ENCODE results near the gene TFAP2E.

The TFAP2E gene

DNA sequence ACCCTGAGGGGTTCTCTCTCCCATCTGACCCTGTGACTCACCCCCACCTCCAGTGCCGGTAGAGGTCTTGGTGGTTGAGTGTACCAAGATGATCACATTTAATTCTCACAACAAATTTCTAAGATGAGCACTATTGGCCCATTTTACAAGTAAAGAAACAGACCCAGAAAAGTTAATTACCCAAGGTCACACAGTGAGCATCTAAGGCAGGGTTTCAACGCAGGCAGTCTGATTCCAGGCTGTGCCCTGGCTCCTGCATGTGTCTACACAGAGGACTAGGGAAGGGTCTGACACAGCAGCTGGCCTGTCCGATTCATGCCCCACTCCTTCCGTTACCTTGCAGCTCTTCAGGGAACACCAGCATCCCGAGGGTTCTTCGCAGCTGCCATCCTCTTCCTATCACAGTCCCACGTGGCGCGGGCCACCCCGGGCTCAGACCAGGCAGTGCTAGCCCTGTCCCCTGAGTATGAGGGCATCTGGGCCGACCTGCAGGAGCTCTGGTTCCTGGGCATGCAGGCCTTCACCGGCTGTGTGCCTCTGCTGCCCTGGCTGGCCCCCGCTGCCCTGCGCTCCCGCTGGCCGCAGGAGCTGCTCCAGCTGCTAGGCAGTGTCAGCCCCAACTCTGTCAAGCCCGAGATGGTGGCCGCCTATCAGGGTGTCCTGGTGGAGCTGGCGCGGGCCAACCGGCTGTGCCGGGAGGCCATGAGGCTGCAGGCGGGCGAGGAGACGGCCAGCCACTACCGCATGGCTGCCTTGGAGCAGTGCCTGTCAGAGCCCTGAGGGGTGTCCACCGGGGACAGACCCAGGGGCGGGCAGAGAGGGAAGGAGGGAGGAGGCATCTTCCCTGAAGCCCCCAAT is 8.0 kb upstream of the TFAP2E start:
- peaks cover 16% of the 10 kb centered on the region for H3K4me1 ChIP-seq (ENCODE audit: control insufficient read depth, insufficient read depth, low read length, poor library complexity, severe bottlenecking)
- WGBS, 2 experiments (ENCODE audit: insufficient coverage in 2 of 2) = 93 to 96% methylated on average over 18 to 25 of the region's 28 CpGs

DNA sequence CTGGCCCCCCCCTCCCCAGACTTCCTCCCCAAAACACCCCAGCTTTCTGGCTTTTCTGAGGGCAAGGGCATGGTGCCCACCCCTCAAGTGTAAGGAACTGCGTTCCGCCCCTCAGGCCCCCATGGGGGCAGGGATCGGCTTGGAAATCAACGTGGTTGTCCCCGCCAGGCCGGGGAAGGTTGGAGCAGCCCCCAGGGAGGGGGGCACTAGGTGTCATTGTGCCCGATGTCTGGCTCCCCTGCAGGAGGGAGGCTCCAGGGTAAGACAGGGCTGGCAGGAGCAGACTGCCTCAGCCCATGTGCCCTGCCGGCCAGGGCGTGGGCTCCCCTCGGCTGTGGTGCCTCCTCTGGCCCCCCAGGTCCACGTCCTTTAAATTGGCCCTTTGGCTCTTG is 7.4 kb upstream of the TFAP2E start:
- WGBS, 2 experiments (ENCODE audit: insufficient coverage in 2 of 2) = 97 to 99% methylated on average over 10 to 11 of the region's 11 CpGs

More for the DNA sequence above, 8.0 kb upstream of the TFAP2E start:
- no peaks in the 10 kb centered on the region for H3K9me3 ChIP-seq (ENCODE audit: control insufficient read depth, low read length)
- no peak overlapping the region for H3K27ac ChIP-seq (ENCODE audit: low read depth, low read length, severe bottlenecking)
- H3K36me3 ChIP-seq (ENCODE audit: control insufficient read depth, insufficient read depth, low read length) = peaks cover 51% of the 10 kb centered on the region
- H3K4me3 ChIP-seq (ENCODE audit: extremely low read depth, insufficient read depth, low read length, poor library complexity, severe bottlenecking) = no peak overlapping the region

DNA sequence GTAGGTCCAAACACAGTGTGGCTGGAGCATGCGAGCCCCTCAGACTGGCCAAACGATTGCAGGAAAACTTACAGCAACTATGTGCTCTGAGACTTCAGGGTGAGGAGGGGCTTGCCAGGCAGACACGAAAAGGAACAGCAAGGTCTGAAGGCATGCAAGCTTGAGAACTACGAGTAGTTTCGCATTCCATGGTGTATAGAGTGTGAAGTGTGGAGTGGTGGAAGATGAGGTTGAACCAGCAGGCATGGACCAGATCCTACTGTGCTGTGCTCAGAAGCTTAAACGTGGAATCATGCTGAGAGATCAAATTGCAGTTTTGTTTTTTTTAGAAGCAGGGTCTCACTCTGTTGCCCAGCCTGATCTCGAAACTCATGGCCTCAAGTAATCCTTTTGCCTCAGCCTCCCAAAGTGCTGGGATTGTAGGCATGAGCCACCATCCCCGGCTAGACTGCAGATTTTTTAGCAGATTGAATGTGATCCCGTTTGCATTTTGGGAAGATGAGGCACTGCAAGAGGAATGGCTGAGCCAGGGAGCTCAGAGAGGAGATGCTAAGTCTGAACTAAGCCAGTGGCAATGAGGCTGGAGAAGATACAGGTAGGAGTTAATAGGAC is 5.1 kb upstream of the TFAP2E start:
- Histone ChIP-seq H3K4me1 (ENCODE audit: control insufficient read depth, insufficient read depth, low read length, poor library complexity, severe bottlenecking) (peaks cover 32% of the 10 kb centered on the region), H3K36me3 (ENCODE audit: control insufficient read depth, insufficient read depth, low read length) (peaks cover 26% of the 10 kb centered on the region), H3K27ac (ENCODE audit: low read depth, low read length, severe bottlenecking) (no peak overlapping the region), H3K4me3 (ENCODE audit: extremely low read depth, insufficient read depth, low read length, poor library complexity, severe bottlenecking) (no peak overlapping the region), H3K9me3 (ENCODE audit: control insufficient read depth, low read length) (no peaks in the 10 kb centered on the region)
- 55 to 63% methylated on average over 8 to 9 of the region's 9 CpGs for WGBS, 2 experiments (ENCODE audit: insufficient coverage in 2 of 2)

More for the DNA sequence above, 7.4 kb upstream of the TFAP2E start:
- Histone ChIP-seq H3K9me3 (ENCODE audit: control insufficient read depth, low read length) (no peaks in the 10 kb centered on the region), H3K27ac (ENCODE audit: low read depth, low read length, severe bottlenecking) (no peak overlapping the region), H3K36me3 (ENCODE audit: control insufficient read depth, insufficient read depth, low read length) (peaks cover 45% of the 10 kb centered on the region), H3K4me1 (ENCODE audit: control insufficient read depth, insufficient read depth, low read length, poor library complexity, severe bottlenecking) (peaks cover 20% of the 10 kb centered on the region), H3K4me3 (ENCODE audit: extremely low read depth, insufficient read depth, low read length, poor library complexity, severe bottlenecking) (no peak overlapping the region)

DNA sequence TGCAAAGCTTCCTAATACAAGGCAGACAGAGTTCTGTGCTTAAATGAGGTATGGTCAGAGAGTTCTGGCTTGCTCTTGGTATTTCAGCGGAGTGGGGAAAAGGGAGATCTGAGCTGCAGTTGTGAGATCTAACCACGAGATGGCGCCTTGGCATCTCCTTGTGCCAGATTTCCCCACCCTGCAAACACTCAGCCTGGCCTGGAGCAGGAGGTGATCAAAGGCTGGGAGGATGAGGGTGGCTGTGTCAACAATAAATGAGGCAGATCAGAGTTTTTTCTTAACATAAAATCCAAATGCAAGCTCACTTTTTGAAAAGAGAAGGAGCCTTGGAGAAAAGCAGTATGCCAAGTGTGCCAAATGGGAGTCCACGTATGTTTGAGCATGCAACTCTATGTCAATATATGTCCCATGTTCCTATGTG is 4.1 kb upstream of the TFAP2E start:
- H3K27ac ChIP-seq (ENCODE audit: low read depth, low read length, severe bottlenecking) = no peak overlapping the region
- peaks cover 19% of the 10 kb centered on the region for H3K36me3 ChIP-seq (ENCODE audit: control insufficient read depth, insufficient read depth, low read length)
- no peak overlapping the region for H3K4me3 ChIP-seq (ENCODE audit: extremely low read depth, insufficient read depth, low read length, poor library complexity, severe bottlenecking)
- WGBS, 2 experiments (ENCODE audit: insufficient coverage in 2 of 2) = 100% methylated on average over 1 of the region's 4 CpGs
- H3K9me3 ChIP-seq (ENCODE audit: control insufficient read depth, low read length) = no peaks in the 10 kb centered on the region
- peaks cover 32% of the 10 kb centered on the region for H3K4me1 ChIP-seq (ENCODE audit: control insufficient read depth, insufficient read depth, low read length, poor library complexity, severe bottlenecking)

DNA sequence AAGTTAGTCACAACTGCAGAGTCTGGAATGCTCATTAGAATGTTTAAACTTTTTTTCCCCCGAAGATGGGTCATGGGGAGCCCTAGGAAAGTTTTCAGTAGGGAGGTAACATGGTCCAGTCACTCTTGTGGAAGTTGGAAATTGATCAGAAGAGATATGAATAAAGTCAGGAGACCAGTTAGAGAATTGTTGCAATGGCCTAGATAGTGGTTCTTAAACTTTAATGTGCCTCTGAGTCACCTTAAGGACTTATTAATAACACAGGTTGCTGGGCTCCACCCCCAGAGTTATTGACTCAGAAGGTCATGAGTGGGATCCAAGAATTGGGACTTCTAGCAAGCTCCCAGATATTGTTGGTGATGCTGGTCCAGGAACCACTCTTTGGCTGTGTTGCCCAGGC is 3.2 kb upstream of the TFAP2E start:
- H3K4me3 ChIP-seq (ENCODE audit: extremely low read depth, insufficient read depth, low read length, poor library complexity, severe bottlenecking) = no peak overlapping the region
- H3K27ac ChIP-seq (ENCODE audit: low read depth, low read length, severe bottlenecking) = no peak overlapping the region
- H3K4me1 ChIP-seq (ENCODE audit: control insufficient read depth, insufficient read depth, low read length, poor library complexity, severe bottlenecking) = peaks cover 32% of the 10 kb centered on the region
- peaks cover 12% of the 10 kb centered on the region for H3K36me3 ChIP-seq (ENCODE audit: control insufficient read depth, insufficient read depth, low read length)
- WGBS, 2 experiments (ENCODE audit: insufficient coverage in 2 of 2) = 67 to 83% methylated on average over 1 of the region's 1 CpG
- H3K9me3 ChIP-seq (ENCODE audit: control insufficient read depth, low read length) = no peaks in the 10 kb centered on the region

DNA sequence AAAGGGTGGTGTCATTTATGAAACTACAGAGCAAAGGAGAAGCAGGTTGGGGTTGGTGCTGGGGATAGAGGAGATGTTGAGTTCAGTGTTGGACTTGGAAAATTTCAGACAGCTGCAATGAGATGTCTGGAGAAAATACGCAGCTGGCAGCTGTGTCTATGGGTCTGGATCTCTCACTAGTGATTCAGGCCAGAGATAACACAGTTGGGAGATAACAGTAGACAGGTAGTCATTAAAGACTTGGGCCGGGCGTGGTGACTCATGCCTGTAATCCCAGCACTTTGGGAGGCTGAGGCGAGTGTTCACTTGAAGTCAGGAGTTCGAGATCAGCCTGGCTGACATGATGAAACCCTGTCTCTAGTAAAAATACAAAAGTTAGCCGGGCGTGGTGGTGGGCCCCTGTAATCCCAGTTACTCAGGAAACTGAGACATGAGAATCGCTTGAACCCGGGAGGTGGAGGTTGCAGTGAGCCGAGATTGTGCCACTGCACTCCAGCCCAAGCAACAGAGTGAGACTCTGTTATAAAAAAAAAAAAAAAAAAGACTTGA is 2.5 kb upstream of the TFAP2E start:
- no peak overlapping the region for H3K4me3 ChIP-seq (ENCODE audit: extremely low read depth, insufficient read depth, low read length, poor library complexity, severe bottlenecking)
- no peak overlapping the region for H3K27ac ChIP-seq (ENCODE audit: low read depth, low read length, severe bottlenecking)
- 91 to 92% methylated on average over 7 to 8 of the region's 10 CpGs for WGBS, 2 experiments (ENCODE audit: insufficient coverage in 2 of 2)
- H3K9me3 ChIP-seq (ENCODE audit: control insufficient read depth, low read length) = no peaks in the 10 kb centered on the region
- H3K36me3 ChIP-seq (ENCODE audit: control insufficient read depth, insufficient read depth, low read length) = peaks cover 5% of the 10 kb centered on the region
- peaks cover 35% of the 10 kb centered on the region for H3K4me1 ChIP-seq (ENCODE audit: control insufficient read depth, insufficient read depth, low read length, poor library complexity, severe bottlenecking)

DNA sequence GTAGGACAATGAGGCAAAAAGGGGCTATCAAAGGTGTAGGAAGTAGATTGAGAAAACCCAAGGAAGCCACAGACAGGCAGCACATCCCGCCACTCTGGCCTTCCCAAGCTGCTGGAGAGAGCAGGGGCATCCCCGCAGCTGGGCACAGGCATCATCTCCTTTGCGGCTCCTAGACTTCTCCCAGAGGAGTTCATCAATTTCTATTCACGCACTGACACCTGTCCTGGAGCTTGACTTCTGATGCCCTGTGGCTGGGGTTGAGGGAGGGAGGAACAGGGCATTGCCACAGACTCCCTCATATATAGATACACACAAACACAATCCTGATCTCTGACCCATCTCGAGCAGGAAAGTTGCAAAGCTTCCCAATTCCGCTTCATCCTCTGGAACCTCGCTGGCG is 1.9 kb upstream of the TFAP2E start:
- H3K4me1 ChIP-seq (ENCODE audit: control insufficient read depth, insufficient read depth, low read length, poor library complexity, severe bottlenecking) = peaks cover 41% of the 10 kb centered on the region
- no peak overlapping the region for H3K27ac ChIP-seq (ENCODE audit: low read depth, low read length, severe bottlenecking)
- WGBS, 2 experiments (ENCODE audit: insufficient coverage in 2 of 2) = 90 to 96% methylated on average over 6 of the region's 8 CpGs
- H3K36me3 ChIP-seq (ENCODE audit: control insufficient read depth, insufficient read depth, low read length) = peaks cover 4% of the 10 kb centered on the region
- H3K4me3 ChIP-seq (ENCODE audit: extremely low read depth, insufficient read depth, low read length, poor library complexity, severe bottlenecking) = no peak overlapping the region
- no peaks in the 10 kb centered on the region for H3K9me3 ChIP-seq (ENCODE audit: control insufficient read depth, low read length)

DNA sequence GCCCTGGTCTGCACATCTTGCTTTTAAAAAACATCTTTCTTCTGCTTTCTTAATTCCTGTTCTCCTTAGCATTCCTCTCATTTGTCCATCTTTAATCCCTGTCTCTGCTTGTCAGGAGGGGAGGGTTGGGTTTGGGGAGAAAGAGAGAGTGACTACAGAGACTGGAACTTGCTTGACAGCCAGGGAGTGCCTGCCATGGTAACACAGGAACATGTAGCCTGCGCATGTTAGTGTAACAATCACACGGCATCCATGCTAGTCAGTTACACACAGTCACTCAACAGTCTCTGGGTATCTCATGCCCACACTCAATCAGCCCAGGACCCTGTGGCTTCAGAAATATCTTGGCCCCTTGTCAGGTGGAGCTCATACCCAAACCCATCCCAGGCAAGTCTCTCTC is 818 bp upstream of the TFAP2E start:
- no peak overlapping the region for H3K4me3 ChIP-seq (ENCODE audit: extremely low read depth, insufficient read depth, low read length, poor library complexity, severe bottlenecking)
- no peak overlapping the region for H3K27ac ChIP-seq (ENCODE audit: low read depth, low read length, severe bottlenecking)
- H3K9me3 ChIP-seq (ENCODE audit: control insufficient read depth, low read length) = no peaks in the 10 kb centered on the region
- H3K4me1 ChIP-seq (ENCODE audit: control insufficient read depth, insufficient read depth, low read length, poor library complexity, severe bottlenecking) = peaks cover 45% of the 10 kb centered on the region
- 76 to 83% methylated on average over 1 to 2 of the region's 2 CpGs for WGBS, 2 experiments (ENCODE audit: insufficient coverage in 2 of 2)
- H3K36me3 ChIP-seq (ENCODE audit: control insufficient read depth, insufficient read depth, low read length) = no peaks in the 10 kb centered on the region

DNA sequence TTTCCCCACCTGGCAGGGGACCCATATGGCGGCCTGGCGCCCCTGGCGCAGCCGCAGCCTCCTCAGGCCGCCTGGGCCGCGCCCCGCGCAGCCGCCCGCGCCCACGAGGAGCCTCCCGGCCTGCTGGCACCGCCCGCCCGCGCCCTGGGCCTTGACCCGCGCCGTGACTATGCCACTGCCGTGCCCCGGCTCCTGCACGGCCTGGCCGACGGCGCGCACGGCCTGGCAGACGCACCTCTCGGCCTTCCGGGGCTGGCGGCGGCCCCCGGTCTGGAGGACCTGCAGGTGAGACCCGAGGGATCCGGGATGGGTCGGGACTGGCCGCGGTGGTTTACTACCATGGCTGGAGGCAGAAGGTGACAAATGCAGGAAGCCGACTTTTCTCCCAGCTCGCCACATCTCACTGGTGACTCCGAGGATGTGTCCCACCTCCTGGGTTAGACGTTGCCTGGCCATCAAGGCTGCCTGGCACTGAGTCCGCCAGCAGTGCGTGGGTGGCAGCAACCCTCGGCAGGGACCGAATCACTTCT is 1.1 kb downstream of the TFAP2E start:
- Histone ChIP-seq H3K27ac (ENCODE audit: low read depth, low read length, severe bottlenecking) (no peak overlapping the region), H3K4me3 (ENCODE audit: extremely low read depth, insufficient read depth, low read length, poor library complexity, severe bottlenecking) (no peak overlapping the region), H3K9me3 (ENCODE audit: control insufficient read depth, low read length) (no peaks in the 10 kb centered on the region), H3K4me1 (ENCODE audit: control insufficient read depth, insufficient read depth, low read length, poor library complexity, severe bottlenecking) (peaks cover 35% of the 10 kb centered on the region), H3K36me3 (ENCODE audit: control insufficient read depth, insufficient read depth, low read length) (no peaks in the 10 kb centered on the region)
- WGBS, 2 experiments (ENCODE audit: insufficient coverage in 2 of 2) = 55 to 75% methylated on average over 38 to 44 of the region's 48 CpGs

DNA sequence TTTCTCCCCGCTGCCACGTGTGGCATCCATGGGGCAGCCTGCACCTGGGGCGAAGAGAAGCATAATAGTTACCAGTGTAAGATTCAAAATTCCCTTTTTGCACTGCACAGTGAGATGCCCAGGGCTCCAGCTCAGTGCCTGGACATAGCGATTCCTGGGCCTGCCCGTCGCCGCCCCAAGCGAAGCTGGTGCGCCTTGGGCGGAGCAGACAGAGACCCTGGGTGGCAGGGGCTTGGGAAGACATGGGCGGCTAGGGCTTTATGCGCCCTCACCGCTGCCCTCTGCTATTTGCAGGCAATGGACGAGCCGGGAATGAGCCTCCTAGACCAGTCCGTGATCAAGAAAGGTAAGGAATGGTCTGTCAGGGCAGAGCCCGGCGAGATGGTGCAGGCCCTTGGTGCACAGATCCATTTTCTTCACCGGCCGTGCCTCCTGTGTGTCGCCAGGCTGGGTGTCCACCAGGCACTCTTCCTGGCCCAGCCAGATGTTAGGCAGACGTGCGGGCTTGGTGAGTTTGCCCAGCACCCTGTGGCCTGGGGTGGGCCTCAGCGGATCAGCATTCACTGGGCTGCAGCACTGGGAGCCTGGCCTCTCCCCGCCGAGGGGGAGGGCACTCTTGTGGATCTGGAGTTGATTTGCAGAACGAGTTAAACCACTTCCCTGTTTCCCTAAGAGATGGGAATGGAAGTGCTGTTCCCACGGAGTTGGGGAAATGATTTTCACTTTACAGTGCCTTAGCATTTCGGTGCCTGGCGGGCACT is 1.7 kb downstream of the TFAP2E start:
- H3K4me3 ChIP-seq (ENCODE audit: extremely low read depth, insufficient read depth, low read length, poor library complexity, severe bottlenecking) = no peak overlapping the region
- no peaks in the 10 kb centered on the region for H3K9me3 ChIP-seq (ENCODE audit: control insufficient read depth, low read length)
- WGBS, 2 experiments (ENCODE audit: insufficient coverage in 2 of 2) = 82 to 87% methylated on average over 23 to 26 of the region's 30 CpGs
- H3K27ac ChIP-seq (ENCODE audit: low read depth, low read length, severe bottlenecking) = no peak overlapping the region
- no peaks in the 10 kb centered on the region for H3K36me3 ChIP-seq (ENCODE audit: control insufficient read depth, insufficient read depth, low read length)
- peaks cover 33% of the 10 kb centered on the region for H3K4me1 ChIP-seq (ENCODE audit: control insufficient read depth, insufficient read depth, low read length, poor library complexity, severe bottlenecking)
